Erythroblast (primary cell): ENCODE results near the gene LALBA.
A peak's percentile ranks its signal among the peaks of the same experiment; 100 is the strongest.
"Not testable (repeated sequence)": the region's sequence is repeated elsewhere in the genome, so short reads cannot be mapped to it uniquely, and the experiment has no call there.

Experiments
- DNase-seq, 2 experiments: peaks; one replicate each; lab custom pipeline; 2025; lab: John Stamatoyannopoulos, UW
- GATA1 ChIP-seq: IDR thresholded peaks from 2 replicates; pipeline ENCODE4 v1.6.1; 2011; ENCODE audit warnings: low read depth, mild to moderate bottlenecking, control low read depth, low read length, moderate library complexity
- POLR2A ChIP-seq: IDR thresholded peaks from 2 replicates; pipeline ENCODE4 v1.6.1; 2011; ENCODE audit warnings: mild to moderate bottlenecking, low read length

LALBA gene

DNA sequence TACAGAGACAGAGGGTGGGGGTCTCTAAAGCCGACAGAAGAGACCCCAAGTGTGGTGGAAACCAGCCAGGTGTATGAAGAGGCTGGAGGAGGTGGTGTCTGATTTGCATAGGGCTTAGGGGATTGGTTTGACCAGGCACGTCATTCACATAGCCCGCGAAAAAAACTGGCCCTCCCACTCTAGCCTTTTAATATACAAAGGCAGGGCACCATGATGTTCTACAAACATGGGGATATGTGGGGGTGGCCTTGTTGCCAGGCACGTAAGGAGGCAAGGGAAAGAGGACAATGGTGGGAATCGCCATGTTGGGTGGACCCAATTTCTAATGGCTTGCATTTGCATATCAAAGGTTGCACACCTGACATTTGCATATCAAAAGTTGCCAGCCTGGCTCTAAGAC, 13.2 kb downstream of the LALBA start:
- TF ChIP-seq GATA1 (no peak), POLR2A (no peak)
- DNase-seq, result no peak

DNA sequence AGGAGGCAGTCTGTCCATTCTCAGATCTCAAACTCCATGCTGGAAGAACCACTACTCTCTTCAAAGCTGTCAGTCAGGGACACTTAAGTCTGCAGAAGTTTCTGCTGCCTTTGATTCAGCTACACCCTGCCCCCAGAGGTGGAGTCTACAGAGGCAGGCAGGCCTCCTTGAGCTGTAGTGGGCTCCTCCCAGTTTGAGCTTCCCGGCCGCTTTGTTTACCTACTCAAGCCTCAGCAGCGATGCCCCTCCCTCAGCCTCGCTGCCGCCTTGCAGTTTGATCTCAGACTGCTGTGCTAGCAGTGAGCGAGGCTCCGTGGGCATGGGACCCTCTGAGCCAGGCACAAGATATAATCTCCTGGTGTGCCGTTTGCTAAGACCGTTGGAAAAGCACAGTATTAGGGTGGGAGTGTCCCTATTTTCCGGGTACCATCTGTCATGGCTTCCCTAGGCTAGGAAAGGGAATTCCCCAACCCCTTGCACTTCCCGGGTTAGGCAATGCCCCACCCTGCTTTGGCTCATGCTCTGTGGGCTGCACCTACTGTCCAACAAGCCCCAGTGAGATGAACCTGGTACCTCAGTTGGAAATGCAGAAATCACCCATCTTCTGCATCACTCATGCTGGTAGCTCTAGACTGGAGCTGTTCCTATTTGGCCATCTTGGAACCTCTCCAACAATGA, 16.0 kb downstream of the LALBA start:
- not testable (repeated sequence) for DNase-seq

DNA sequence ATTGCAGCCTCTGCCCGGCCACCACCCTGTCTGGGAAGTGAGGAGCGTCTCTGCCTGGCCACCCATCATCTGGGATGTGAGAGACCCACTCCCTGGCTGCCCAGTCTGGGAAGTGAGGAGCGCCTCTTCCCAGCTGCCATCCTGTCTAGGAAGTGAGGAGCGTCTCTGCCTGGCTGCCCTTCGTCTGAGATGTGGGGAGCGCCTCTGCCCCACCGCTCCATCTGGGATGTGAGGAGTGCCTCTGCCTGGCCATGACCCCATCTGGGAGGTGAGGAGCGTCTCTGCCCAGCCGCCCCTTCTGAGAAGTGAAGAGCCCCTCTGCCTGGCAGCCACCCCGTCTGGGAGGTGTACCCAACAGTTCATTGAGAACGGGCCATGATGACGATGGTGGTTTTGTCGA, 18.2 kb downstream of the LALBA start:
- not testable (repeated sequence) for DNase-seq

GRCh38 chr12:48547012-48547411, 22.8 kb downstream of the LALBA start:
- DNase-seq, result not testable (repeated sequence)

DNA sequence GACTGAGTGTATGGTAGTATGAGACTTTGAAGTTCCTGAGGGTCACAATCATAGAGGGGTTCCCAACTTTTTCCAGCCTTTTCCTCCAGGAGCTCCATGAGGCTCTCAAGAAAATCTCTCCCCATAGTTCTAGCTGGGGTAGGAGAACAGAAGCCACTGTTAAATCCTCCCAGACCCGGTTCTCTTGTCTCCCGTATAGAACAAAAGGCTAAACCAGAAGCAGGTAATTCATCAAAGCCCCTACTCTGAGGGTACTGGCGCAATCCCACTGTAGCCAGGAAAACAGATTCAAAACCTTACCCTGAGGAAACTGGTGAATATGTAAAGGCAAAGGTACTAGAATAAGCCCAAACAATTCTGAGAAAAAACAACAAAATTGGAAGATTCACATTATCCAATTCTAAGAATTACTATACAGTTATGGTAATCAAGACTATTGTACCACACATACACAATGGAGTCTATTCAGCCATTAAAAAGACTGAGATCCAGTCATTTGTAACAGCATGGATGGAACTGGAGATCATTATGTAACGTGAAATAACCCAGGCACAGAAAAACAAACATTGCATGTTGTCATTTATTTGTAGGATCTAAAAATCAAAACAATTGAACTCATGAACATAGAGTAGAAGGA, 23.9 kb downstream of the LALBA start:
- DNase-seq, result no peak
- TF ChIP-seq GATA1, result no peak
- no peak for TF ChIP-seq POLR2A

DNA sequence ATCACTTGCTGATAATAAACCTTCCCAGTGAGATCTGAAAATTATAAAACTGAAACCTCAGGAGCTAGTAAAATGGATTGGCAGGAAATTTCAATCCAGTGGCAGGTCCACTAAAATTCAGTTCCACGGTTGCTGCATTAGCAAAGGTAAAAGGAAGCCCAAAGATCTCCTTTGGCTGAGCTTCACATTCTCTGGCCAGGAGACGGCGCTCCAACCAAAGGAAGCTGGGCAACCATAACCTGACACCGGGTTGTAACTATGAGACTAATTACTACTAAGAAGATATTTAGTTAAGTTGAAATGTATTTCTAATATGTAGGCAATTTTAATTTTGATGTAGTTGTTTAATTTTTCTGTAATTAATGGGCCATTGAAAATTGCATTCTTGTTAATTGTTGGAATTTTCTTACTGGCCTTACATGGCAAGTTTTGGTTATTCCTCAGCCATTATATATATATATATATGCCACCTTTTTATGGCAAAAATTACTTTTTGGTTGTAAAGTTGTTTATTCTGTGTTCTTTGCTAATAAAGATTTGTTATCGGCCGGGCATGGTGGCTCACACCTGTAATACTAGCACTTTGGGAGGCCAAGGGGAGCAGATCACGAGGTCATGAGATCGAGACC, 27.4 kb downstream of the LALBA start:
- TF ChIP-seq POLR2A (no peak), GATA1 (no peak)
- DNase-seq, result peak; percentile 27 to 64

DNA sequence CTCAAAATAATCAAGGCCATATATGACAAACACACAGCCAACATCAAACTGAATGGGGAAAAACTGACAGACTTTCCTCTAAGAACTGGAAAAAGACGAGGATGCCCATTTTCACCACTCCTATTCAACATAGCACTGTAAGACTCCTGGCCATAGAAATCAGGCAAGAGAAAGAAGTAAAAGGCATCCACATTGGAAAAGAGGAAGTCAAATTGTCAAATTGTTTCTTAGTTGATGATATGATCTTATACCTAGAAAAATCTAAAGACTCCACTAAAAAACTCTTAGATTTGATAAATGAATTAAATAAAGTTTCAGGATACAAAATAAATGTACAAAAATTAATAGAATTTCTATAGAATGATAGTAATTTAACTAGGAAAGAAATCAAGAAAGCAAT, 33.2 kb downstream of the LALBA start:
- TF ChIP-seq POLR2A (no peak), GATA1 (no peak)
- no peak for DNase-seq

DNA sequence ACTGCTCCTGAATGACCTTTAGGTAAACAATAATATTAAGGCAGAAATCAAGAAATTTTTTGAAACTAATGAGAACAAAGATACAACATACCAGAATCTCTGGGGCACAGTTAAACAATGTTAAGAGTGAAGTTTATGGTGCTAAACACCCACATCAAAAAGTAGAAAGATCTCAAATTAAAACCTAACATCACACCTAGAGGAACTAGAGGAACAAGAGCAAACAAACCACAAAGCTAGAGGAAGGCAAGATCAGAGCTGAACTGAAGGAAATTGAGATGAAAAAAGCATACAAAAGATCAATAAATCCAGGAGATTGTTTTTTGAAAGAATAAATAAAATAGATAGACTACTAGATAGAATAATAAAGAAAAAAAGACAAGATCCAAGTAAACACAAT, 37.2 kb downstream of the LALBA start:
- no peak for DNase-seq
- TF ChIP-seq GATA1, result no peak
- no peak for TF ChIP-seq POLR2A

- DNase-seq, result no peak
- TF ChIP-seq GATA1 (no peak), POLR2A (no peak)
Measured at GRCh38 chr12:48527891-48528670, 41.8 kb downstream of the LALBA start.

DNA sequence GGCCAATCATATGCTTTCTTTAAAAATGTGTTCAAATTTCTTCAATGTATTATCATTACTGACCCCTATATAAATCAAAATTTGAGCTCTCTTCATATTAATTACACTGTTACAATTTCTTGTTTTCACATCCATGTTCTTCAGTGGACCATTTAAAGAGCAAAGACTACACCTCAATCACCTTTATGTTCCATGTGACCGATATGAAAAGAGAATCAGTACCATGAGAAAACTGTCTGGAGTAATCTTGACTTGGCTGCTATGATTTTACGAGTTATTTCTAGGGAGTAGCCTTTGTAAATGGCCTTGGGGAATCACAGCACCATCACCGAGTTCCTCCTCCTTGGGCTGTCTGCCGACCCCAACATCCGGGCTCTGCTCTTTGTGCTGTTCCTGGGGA, 44.5 kb downstream of the LALBA start, which contains the start of gene OR8S1:
TSS of gene OR8S1 (plus strand) at position 301 of the 400 bp plus-strand sequence. CDS start at position 301, 0 bp downstream.
- TF ChIP-seq POLR2A (no peak), GATA1 (no peak)
- no peak for DNase-seq

DNA sequence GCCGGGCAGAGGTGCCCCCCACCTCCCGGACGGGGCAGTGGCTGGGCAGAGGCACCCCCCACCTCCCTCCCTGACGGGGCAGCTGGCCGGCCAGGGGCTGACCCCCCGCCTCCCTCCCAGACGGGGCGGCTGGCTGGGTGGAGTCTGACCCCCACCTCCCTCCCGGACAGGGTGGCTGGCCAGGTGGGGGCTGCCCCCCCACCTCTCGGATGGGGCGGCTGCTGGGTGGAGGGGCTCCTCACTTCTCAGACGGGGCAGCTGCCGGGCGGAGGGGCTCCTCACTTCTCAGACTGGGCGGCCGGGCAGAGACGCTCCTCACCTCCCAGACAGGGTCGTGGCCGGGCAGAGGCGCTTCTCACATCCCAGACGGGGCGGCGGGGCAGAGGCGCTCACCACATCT, 49.5 kb downstream of the LALBA start:
- not testable (repeated sequence) for DNase-seq
